Esophagus muscularis mucosa (tissue), 4 donors: Measurements from ENCODE around the gene SLC8A1. TPM values are rescaled to one million over a fixed set of nuclear protein-coding genes. Genes with fewer than 3 reads are reported as not detected.

ENCODE experiments used
- DNase-seq: peaks from one replicate; pipeline ENCODE4 v3.0.0-alpha.2; 2017; ENCODE audit errors: extremely low spot score
- H3K27ac ChIP-seq, 4 donors: fragments of 200-600 bp; sonication (generic); replicated peaks in 1 of 4; 1 replicate in 3 of 4; 2 replicates in 1 of 4; pipeline ENCODE4 v1.5.1; 2016 to 2019; ENCODE audit warnings: mild to moderate bottlenecking in 1 of 4
- H3K27me3 ChIP-seq, 4 donors: fragments of 200-600 bp; sonication (generic); one replicate each; pipeline versions ENCODE4 v1.5.1 to v1.6.0; 2016 to 2019
- H3K36me3 ChIP-seq, 4 donors: fragments of 200-600 bp; sonication (generic); one replicate each; pipeline ENCODE4 v1.5.1; 2016 to 2019
- H3K4me1 ChIP-seq, 4 donors: fragments of 200-600 bp; sonication (generic); one replicate each; pipeline ENCODE4 v1.5.1; 2016 to 2019
- H3K4me3 ChIP-seq, 4 donors: fragments of 200-600 bp; sonication (generic); 1 replicate in 2 of 4; 2 replicates in 2 of 4; pipeline ENCODE4 v1.5.1; 2016 to 2019; ENCODE audit warnings: mild to moderate bottlenecking in 4 of 4, moderate library complexity in 1 of 4
- H3K9me3 ChIP-seq, 4 donors: fragments of 200-600 bp; sonication (generic); 1 replicate in 3 of 4; 2 replicates in 1 of 4; pipeline ENCODE4 v1.5.1; 2016 to 2019
- EP300 ChIP-seq: sonication (generic); formaldehyde crosslinking; IDR thresholded peaks from one replicate; pipeline ENCODE4 v1.6.1; 2017; ENCODE audit warnings: antibody characterized with exemption
- POLR2A ChIP-seq: fragments of 450-650 bp; IDR thresholded peaks from one replicate; pipeline ENCODE4 v1.6.1; 2017; ENCODE audit warnings: antibody characterized with exemption, moderate library complexity, mild to moderate bottlenecking, low read depth
- POLR2AphosphoS5 ChIP-seq, 2 donors: sonication (generic); formaldehyde crosslinking; IDR thresholded peaks; one replicate each; pipeline ENCODE4 v1.6.1; 2017; ENCODE audit warnings: antibody characterized with exemption in 2 of 2
- WGBS: methylation state at CpG from one replicate; pipeline ENCODE4 v1.1.5; 2018; 5-methylcytosine and 5-hydroxymethylcytosine counted together
- intact Hi-C: fragments of 100-400 bp; cut with DNase I; formaldehyde crosslinking; loops from one replicate; pipeline ENCODE4 v1.15.1; 2023
- total RNA-seq, 4 donors: library from RNA; depleted of rRNA; stranded (reverse); fragments of >200 nt; gene quantifications; one replicate each; pipeline versions ENCODE4 v1.1.0 to v1.2.1, GENCODE V29; 2016
- TF ChIP-seq, protein P1 (sequence below), 3 experiments: fragments of 200-600 bp in 2 of 3; fragments of 450-650 bp in 1 of 3; sonication (generic) in 2 of 3; IDR thresholded peaks; one replicate each; pipeline ENCODE4 v1.5.1; 2017 to 2019; ENCODE audit warnings: antibody characterized with exemption in 3 of 3, mild to moderate bottlenecking in 2 of 3, moderate library complexity in 1 of 3

SLC8A1 gene
- total RNA-seq, 4 donors from 2014 or later = 105 to 166 (median 157) TPM

DNA sequence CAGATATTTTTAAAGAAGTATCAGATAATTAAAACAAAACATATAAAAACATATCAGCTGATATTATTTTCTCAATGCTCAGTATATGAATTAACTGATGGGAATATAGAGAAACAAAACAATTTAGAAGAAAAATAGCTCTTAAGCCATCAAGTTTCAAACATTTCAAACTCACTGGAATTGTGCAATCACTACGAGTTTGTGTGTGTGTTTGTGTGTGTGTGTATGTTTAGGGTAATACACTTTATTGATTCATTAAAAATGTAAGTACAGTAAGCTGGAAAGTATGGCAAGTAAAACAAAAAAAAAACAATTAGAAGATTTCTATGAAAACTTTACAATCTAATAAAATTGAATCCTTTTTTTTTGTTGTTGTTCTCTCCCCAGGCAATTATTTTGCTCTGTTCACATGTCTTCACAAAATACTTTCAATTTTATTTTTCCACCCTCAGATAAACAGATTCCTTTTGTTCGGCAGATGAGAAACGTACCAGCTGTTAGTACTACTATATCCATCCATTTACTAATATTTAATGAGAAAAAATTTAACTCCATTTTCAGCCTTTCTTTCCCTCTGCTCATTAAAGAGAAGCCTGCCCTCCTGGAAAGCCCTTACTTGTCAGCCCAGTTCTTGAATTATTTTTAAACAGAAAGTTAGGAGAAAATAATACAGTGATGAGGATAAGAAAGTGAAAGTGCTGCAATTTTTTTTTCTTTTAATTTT lies 87.6 kb downstream of the SLC8A1 start:
- peaks cover 24 to 53% (median 42%) of the 10 kb centered on the region in 4 donors for H3K4me1 ChIP-seq
- WGBS = 10% methylated on average over 3 of the region's 3 CpGs
- intact Hi-C loops = loop anchor here (10.0 kb wide), 1 partner anchor 120 kb away; no protein-coding TSS in a partner anchor

DNA sequence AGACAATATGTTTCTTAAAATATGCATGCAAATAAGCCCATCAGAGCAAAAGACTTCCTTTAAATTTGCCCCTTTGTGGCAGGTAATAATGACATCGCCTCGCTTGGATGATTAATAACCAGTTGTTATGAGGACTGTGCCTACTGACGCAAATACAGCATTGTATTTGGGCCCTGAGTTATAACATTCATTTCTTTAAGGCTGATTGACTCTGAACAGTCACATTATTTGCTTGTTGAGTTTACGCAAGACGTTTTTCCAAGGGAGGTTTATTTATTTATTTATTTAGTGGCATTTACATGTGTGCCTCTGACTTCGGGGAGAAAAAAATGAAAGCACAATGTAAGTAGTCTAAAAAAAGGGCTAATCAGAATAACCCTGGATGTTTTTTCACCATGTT lies 88.3 kb downstream of the SLC8A1 start:
- no peak for DNase-seq
- H3K27ac ChIP-seq = peak overlapping the region; percentile 70 to 77 (median 72)
- H3K36me3 ChIP-seq = no peaks in the 10 kb centered on the region
- H3K4me3 ChIP-seq = peak overlapping the region; percentile 36 to 48 (median 44)
- H3K9me3 ChIP-seq = no peaks in the 10 kb centered on the region
- TF ChIP-seq POLR2A (no peak), EP300 (no peak), POLR2AphosphoS5 (IDR thresholded peaks at IDR 0.05) (no peak)
- TF ChIP-seq, protein P1, sequence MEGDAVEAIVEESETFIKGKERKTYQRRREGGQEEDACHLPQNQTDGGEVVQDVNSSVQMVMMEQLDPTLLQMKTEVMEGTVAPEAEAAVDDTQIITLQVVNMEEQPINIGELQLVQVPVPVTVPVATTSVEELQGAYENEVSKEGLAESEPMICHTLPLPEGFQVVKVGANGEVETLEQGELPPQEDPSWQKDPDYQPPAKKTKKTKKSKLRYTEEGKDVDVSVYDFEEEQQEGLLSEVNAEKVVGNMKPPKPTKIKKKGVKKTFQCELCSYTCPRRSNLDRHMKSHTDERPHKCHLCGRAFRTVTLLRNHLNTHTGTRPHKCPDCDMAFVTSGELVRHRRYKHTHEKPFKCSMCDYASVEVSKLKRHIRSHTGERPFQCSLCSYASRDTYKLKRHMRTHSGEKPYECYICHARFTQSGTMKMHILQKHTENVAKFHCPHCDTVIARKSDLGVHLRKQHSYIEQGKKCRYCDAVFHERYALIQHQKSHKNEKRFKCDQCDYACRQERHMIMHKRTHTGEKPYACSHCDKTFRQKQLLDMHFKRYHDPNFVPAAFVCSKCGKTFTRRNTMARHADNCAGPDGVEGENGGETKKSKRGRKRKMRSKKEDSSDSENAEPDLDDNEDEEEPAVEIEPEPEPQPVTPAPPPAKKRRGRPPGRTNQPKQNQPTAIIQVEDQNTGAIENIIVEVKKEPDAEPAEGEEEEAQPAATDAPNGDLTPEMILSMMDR (IDR thresholded peaks at IDR 0.05) = no peak
- no peaks in the 10 kb centered on the region for H3K27me3 ChIP-seq
- 48% methylated on average over 6 of the region's 6 CpGs for WGBS
- intact Hi-C loops = loop anchor here (10.0 kb wide), 1 partner anchor 119 kb away; no protein-coding TSS in a partner anchor
- peaks cover 31 to 55% (median 44%) of the 10 kb centered on the region in 4 donors for H3K4me1 ChIP-seq

More for the DNA sequence above, 87.6 kb downstream of the SLC8A1 start:
- no peak for DNase-seq
- no peaks in the 10 kb centered on the region for H3K36me3 ChIP-seq
- peak overlapping the region; percentile 36 to 48 (median 44) for H3K4me3 ChIP-seq
- H3K27me3 ChIP-seq = no peaks in the 10 kb centered on the region
- TF ChIP-seq POLR2AphosphoS5 (IDR thresholded peaks at IDR 0.05) (no peak), EP300 (no peak), POLR2A (no peak)
- TF ChIP-seq, protein P1 (IDR thresholded peaks at IDR 0.05) = no peak
- peak overlapping the region; percentile 70 to 77 (median 72) for H3K27ac ChIP-seq
- H3K9me3 ChIP-seq = no peaks in the 10 kb centered on the region

DNA sequence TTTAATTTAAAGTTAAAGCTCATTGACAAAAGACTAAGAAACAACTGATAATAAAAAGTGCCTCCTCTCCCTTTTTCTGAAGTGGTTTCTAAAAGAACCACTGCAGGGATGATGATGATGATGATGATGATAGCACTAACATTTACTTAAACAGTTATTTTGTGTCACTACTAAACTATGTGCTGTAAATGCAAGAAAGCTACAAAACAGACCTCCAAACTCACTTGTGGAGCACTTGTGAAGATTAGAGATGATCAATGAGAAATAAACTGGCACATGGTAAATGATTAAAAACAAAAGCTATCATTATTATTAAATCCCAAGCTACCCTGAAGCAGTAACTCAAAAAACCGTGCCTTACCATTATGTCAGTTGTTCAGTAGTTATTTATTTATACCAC lies 88.7 kb downstream of the SLC8A1 start:
- WGBS = 38% methylated on average over 1 of the region's 1 CpG
- TF ChIP-seq EP300 (no peak), POLR2AphosphoS5 (IDR thresholded peaks at IDR 0.05) (no peak), POLR2A (no peak)
- TF ChIP-seq, protein P1 (IDR thresholded peaks at IDR 0.05) = no peak
- Histone ChIP-seq H3K4me1 (peaks cover 35 to 59% (median 46%) of the 10 kb centered on the region in 4 donors), H3K27me3 (no peaks in the 10 kb centered on the region), H3K9me3 (no peaks in the 10 kb centered on the region), H3K36me3 (no peaks in the 10 kb centered on the region), H3K4me3 (peak overlapping the region; percentile 36 to 48 (median 44)), H3K27ac (peak overlapping the region; percentile 70 to 77 (median 72))
- DNase-seq = no peak
- intact Hi-C loops = loop anchor here (10.0 kb wide), 1 partner anchor 118 kb away; no protein-coding TSS in a partner anchor

DNA sequence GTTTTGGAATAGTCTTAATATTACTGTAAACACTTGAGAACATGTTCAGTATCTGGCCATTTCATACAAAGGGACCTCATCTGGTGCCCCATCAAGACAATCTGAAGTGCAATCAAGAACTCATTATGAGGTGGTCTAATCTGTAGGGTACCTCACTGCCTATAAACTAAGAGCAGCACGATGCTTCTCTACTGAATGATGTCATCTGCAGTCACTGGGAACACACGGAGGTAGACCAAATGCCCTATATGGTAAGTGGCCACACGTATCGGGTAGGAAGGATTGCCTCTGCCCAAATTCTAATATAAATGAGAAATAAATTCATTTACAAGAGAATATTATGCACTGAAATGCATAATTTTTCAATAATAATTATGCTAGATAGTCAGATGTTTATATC lies 90.4 kb downstream of the SLC8A1 start:
- no peaks in the 10 kb centered on the region for H3K36me3 ChIP-seq
- H3K9me3 ChIP-seq = no peaks in the 10 kb centered on the region
- peaks cover 35 to 73% (median 61%) of the 10 kb centered on the region in 4 donors for H3K4me1 ChIP-seq
- no peak for DNase-seq
- no peak overlapping the region for H3K4me3 ChIP-seq
- 66% methylated on average over 4 of the region's 4 CpGs for WGBS
- TF ChIP-seq POLR2A (no peak), POLR2AphosphoS5 (IDR thresholded peaks at IDR 0.05) (no peak), EP300 (no peak)
- TF ChIP-seq, protein P1 (IDR thresholded peaks at IDR 0.05) = no peak
- no peaks in the 10 kb centered on the region for H3K27me3 ChIP-seq
- H3K27ac ChIP-seq = peak overlapping the region in 3 of 4 donors; percentile 71 to 77 (median 74)
- intact Hi-C loops = loop anchor here (10.0 kb wide), 1 partner anchor 117 kb away; no protein-coding TSS in a partner anchor
